ENCODE data around the gene KLK5.
A peak's percentile ranks its signal among the peaks of the same experiment; 100 is the strongest.

- TF ChIP-seq CTCF (IDR thresholded peaks at IDR 0.05): peak; percentile 58 to 76
- TF ChIP-seq POLR2AphosphoS5 (IDR thresholded peaks at IDR 0.05): no peak
- no peak for TF ChIP-seq POLR2A (IDR thresholded peaks at IDR 0.05)
These were observed 30.5 kb downstream of the KLK5 start for GRCh38 chr19:50922317-50922853.
